8988T (cell line): ENCODE measurements around the gene NINL.
"Not testable (repeated sequence)": the region's sequence is repeated elsewhere in the genome, so short reads cannot be mapped to it uniquely, and the experiment has no call there.

ENCODE experiments used
- DNase-seq: peaks from one replicate; pipeline ENCODE4 v3.0.0; 2011

Gene NINL

GRCh38 chr20:25529295-25529951 is 55.9 kb downstream of the NINL start:
- no peak for DNase-seq

GRCh38 chr20:25527949-25528348 is 57.4 kb downstream of the NINL start:
- DNase-seq = no peak

GRCh38 chr20:25526446-25526845 is 58.9 kb downstream of the NINL start:
- DNase-seq = no peak

- no peak for DNase-seq
Observed at GRCh38 chr20:25525867-25526266, 59.5 kb downstream of the NINL start.

GRCh38 chr20:25525295-25525694 is 60.0 kb downstream of the NINL start:
- no peak for DNase-seq

- DNase-seq = no peak
Observed at GRCh38 chr20:25521382-25521781, 63.9 kb downstream of the NINL start.

GRCh38 chr20:25517124-25517523 is 68.2 kb downstream of the NINL start:
- no peak for DNase-seq

GRCh38 chr20:25514747-25515340 is 70.5 kb downstream of the NINL start:
- no peak for DNase-seq

- DNase-seq = no peak
Observed at GRCh38 chr20:25514195-25514594, 71.1 kb downstream of the NINL start.

GRCh38 chr20:25512709-25513108 is 72.6 kb downstream of the NINL start:
- DNase-seq = no peak

GRCh38 chr20:25511183-25511582 is 74.1 kb downstream of the NINL start:
- no peak for DNase-seq

- no peak for DNase-seq
Observed at GRCh38 chr20:25510721-25511120, 74.6 kb downstream of the NINL start.

GRCh38 chr20:25510202-25510601 is 75.1 kb downstream of the NINL start:
- no peak for DNase-seq

GRCh38 chr20:25509084-25509483 is 76.2 kb downstream of the NINL start:
- no peak for DNase-seq

- DNase-seq = no peak
Observed at GRCh38 chr20:25508083-25508770, 77.1 kb downstream of the NINL start.

- no peak for DNase-seq
Observed at GRCh38 chr20:25507385-25508082, 77.8 kb downstream of the NINL start.

GRCh38 chr20:25504366-25505135 is 80.8 kb downstream of the NINL start:
- no peak for DNase-seq

GRCh38 chr20:25503936-25504335 is 81.4 kb downstream of the NINL start:
- no peak for DNase-seq

GRCh38 chr20:25503051-25503639 is 82.2 kb downstream of the NINL start:
- DNase-seq = not testable (repeated sequence)

- no peak for DNase-seq
Observed at GRCh38 chr20:25500880-25501351, 84.4 kb downstream of the NINL start.

- no peak for DNase-seq
Observed at GRCh38 chr20:25499855-25500434, 85.4 kb downstream of the NINL start.

- no peak for DNase-seq
Observed at GRCh38 chr20:25499031-25499430, 86.3 kb downstream of the NINL start.
